NT2/D1 (cell line): ENCODE results near the gene CCDC116.

Experiments
- SUZ12 ChIP-seq: IDR thresholded peaks from 2 replicates; pipeline ENCODE4 v1.6.1; 2011; ENCODE audit not compliant: insufficient read length, insufficient read depth; ENCODE audit errors: extremely low read depth
- YY1 ChIP-seq: IDR thresholded peaks from 2 replicates; pipeline ENCODE4 v1.6.1; 2011; ENCODE audit not compliant: insufficient read length, insufficient read depth
- ZNF274 ChIP-seq: IDR thresholded peaks from 2 replicates; pipeline ENCODE4 v1.6.1; 2011; ENCODE audit warnings: mild to moderate bottlenecking, low read depth, low read length

DNA sequence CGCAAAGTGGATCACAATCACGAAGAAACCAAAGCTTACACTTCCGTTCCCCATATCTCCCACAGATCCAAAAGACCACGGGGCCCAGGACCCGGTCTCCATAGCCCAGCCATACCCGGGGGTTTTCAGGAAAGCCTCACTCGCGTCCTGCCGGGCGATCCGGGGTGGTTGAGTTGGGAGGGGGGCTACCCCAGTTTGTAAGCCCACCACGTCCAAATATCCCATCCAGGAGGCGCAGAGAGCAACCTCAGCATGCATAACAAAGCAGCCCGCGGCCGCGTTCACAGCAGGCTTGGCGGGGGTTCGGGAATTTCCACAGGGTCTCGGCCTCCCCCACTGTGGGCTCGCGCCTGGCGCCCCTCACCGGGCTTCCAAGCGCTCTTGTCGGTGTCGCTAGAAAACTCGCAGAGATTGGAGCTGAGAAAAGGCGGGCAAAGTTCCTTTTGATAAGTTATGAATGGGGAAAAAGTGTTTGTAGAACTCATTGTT lies 19.0 kb downstream of the CCDC116 start:
- no peak for TF ChIP-seq SUZ12
- no peak for TF ChIP-seq ZNF274
- no peak for TF ChIP-seq YY1
